H1 (cell line): ENCODE data around the gene C12orf76. TPM values are rescaled to one million over a fixed set of nuclear protein-coding genes. Genes with fewer than 3 reads are reported as not detected.

Source experiments
- ASH2L ChIP-seq: fragments of 200-600, 300-600 bp; sonication (generic); IDR thresholded peaks from one replicate; pipeline ENCODE4 v1.7.1; 2017; ENCODE audit warnings: low read length
- BACH1 ChIP-seq: IDR thresholded peaks from 2 replicates; pipeline ENCODE4 v1.6.1; 2012; ENCODE audit warnings: low read length, improper control_type of control experiment
- BCL11A ChIP-seq, 2 experiments: IDR thresholded peaks; one replicate each; pipeline ENCODE4 v1.6.1; 2011; ENCODE audit warnings: low read depth in 2 of 2, low read length in 2 of 2, mild to moderate bottlenecking in 2 of 2
- CBX5 ChIP-seq: fragments of 300-800, 300-1000 bp; sonication (generic); IDR thresholded peaks from 2 replicates; pipeline ENCODE4 v1.7.1; 2016; ENCODE audit warnings: antibody characterized with exemption, low read length, low read depth
- CEBPB ChIP-seq: IDR thresholded peaks from 2 replicates; pipeline ENCODE4 v1.6.1; 2012; ENCODE audit warnings: low read depth, low read length
- CHD2 ChIP-seq: IDR thresholded peaks from 2 replicates; pipeline ENCODE4 v1.6.1; 2012; ENCODE audit warnings: low read length, improper control_type of control experiment
- CREB1 ChIP-seq: IDR thresholded peaks from 2 replicates; pipeline ENCODE4 v1.6.1; 2012; ENCODE audit warnings: inconsistent platforms
- GABPA ChIP-seq: IDR thresholded peaks from 2 replicates; pipeline ENCODE4 v1.6.1; 2011; ENCODE audit warnings: mild to moderate bottlenecking, low read length, moderate library complexity, borderline replicate concordance; ENCODE audit not compliant: insufficient read depth
- KDM4A ChIP-seq: IDR thresholded peaks from one replicate; pipeline ENCODE4 v1.7.1; 2012; ENCODE audit warnings: low read depth, mild to moderate bottlenecking, moderate library complexity, low read length, inconsistent platforms; ENCODE audit not compliant: severe bottlenecking
- NANOG ChIP-seq: IDR thresholded peaks from 2 replicates; pipeline ENCODE4 v1.6.1; 2011; ENCODE audit warnings: low read length, low read depth, mild to moderate bottlenecking, inconsistent platforms; ENCODE audit not compliant: insufficient read depth, poor library complexity, severe bottlenecking
- POU5F1 ChIP-seq: IDR thresholded peaks from 2 replicates; pipeline ENCODE4 v1.6.1; 2011; ENCODE audit warnings: low read depth, mild to moderate bottlenecking, low read length, moderate library complexity
- RBBP5 ChIP-seq: IDR thresholded peaks from 2 replicates; pipeline ENCODE4 v1.7.1; 2012; ENCODE audit warnings: low read depth, mild to moderate bottlenecking, inconsistent platforms, low read length, moderate library complexity, borderline replicate concordance
- RFX5 ChIP-seq: IDR thresholded peaks from 2 replicates; pipeline ENCODE4 v1.6.1; 2011; ENCODE audit warnings: low read depth, low read length, improper control_type of control experiment, borderline replicate concordance
- RXRA ChIP-seq: IDR thresholded peaks from 2 replicates; pipeline ENCODE4 v1.6.1; 2011; ENCODE audit warnings: low read depth, mild to moderate bottlenecking, low read length, moderate library complexity; ENCODE audit not compliant: insufficient read depth
- SAP30 ChIP-seq: fragments of 300-600 bp; sonication (generic); IDR thresholded peaks from 2 replicates; pipeline ENCODE4 v1.7.1; 2012; ENCODE audit warnings: low read length, moderate library complexity, mild to moderate bottlenecking, inconsistent platforms; ENCODE audit not compliant: insufficient read depth, insufficient replicate concordance
- SIN3A ChIP-seq, 2 experiments: IDR thresholded peaks in 1 of 2; conservative IDR thresholded peaks in 1 of 2; 2 replicates each; pipeline ENCODE4 v1.6.1; 2011 to 2012; ENCODE audit warnings: low read length in 2 of 2, improper control_type of control experiment in 1 of 2, low read depth in 1 of 2, mild to moderate bottlenecking in 1 of 2
- SIRT6 ChIP-seq: IDR thresholded peaks from one replicate; pipeline ENCODE4 v1.7.1; 2012; ENCODE audit warnings: low read length, inconsistent platforms
- SIX5 ChIP-seq: IDR thresholded peaks from 2 replicates; pipeline ENCODE4 v1.6.1; 2011; ENCODE audit warnings: mild to moderate bottlenecking, low read depth, low read length
- SP1 ChIP-seq: IDR thresholded peaks from 2 replicates; pipeline ENCODE4 v1.6.1; 2011; ENCODE audit warnings: low read depth, low read length
- SP4 ChIP-seq: IDR thresholded peaks from 2 replicates; pipeline ENCODE4 v1.6.1; 2012; ENCODE audit warnings: low read length, inconsistent platforms
- SUZ12 ChIP-seq: fragments of 200-600 bp; sonication (generic); IDR thresholded peaks from 2 replicates; pipeline ENCODE4 v1.6.1; 2012; ENCODE audit warnings: mild to moderate bottlenecking, inconsistent platforms, low read length, moderate library complexity, mixed read lengths
- TAF1 ChIP-seq: IDR thresholded peaks from 2 replicates; pipeline ENCODE4 v1.6.1; 2011; ENCODE audit warnings: mild to moderate bottlenecking, low read depth, low read length
- ZNF274 ChIP-seq: IDR thresholded peaks from 2 replicates; pipeline ENCODE4 v1.7.0; 2012; ENCODE audit warnings: low read length, borderline replicate concordance; ENCODE audit errors: extremely low read depth
- polyA plus RNA-seq, 7 experiments: library from polyadenylated mRNA; depleted of rRNA in 3 of 7; stranded (reverse) in 5 of 7; unstranded in 2 of 7; fragments of >200 nt in 5 of 7; fragments of 200-250 nt in 2 of 7; gene quantifications; 1 replicate in 5 of 7; 2 replicates in 1 of 7; 4 replicates in 1 of 7; pipeline versions ENCODE4 v1.2.1 to v1.2.3, GENCODE V29; 2011 to 2013; ENCODE audit warnings: missing spikeins in 2 of 7, mixed read lengths in 2 of 7
- total RNA-seq: library from RNA; stranded (reverse); fragmentation: NEBNext Ultra II Directional; extraction: Animal tissue kit (Norgen Biotek cat#: 25700); gene quantifications from 2 replicates; pipeline ENCODE4 v1.2.1, GENCODE V29; 2021

C12orf76 gene
- total and polyA plus RNA-seq, 2 of the 8 experiments (the other 6 are each of a cell fraction or from before 2014, with no cell fraction given) = 14.4 to 18.6 TPM

DNA sequence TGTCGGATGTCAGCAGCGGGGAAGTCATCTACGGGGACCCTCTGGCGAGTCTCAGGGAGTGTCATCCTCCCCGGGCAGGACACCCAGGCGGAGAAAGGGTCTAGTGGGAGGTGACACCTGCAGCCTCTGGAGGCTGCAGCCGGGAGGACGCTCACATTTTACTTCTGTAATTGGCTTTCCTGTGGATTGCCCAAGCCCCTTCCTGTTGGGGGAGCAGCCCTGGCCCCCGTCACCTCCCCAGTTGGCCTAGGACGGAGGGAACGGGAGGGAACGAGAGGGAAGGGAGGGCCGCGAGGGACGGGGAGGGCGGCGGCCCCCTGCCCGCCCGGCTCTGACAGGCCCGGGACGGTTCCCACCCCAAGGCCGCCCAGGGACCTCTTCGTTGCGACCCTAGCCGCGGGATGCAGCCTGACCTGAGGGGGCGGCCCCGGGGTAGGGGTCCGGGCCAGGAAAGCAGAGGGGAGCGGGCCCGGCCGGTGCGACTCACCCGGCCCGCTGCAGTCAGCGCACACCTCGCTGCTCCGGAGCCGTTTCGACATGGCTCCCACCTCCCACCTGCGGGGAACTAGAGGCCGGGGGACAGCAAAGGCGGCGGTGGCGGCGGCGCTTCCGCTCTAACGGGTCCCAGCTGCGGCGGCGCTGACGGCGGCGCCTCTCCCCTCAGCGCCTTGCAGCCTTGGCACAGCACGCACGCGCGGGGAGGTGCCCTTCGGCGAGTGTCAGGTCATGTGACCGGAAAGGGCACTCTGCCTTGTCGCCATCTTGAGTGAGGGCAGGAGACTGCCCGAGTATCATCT, 52.4 kb downstream of the C12orf76 start, which contains the start of gene GIT2 (continued):
- no peak for TF ChIP-seq ZNF274
- TF ChIP-seq SIRT6 = no peak
- TF ChIP-seq CREB1 = no peak; the same call in 1 of the 2 replicates
- TF ChIP-seq RBBP5 = peak; percentile 72; the same call in 1 of the 2 replicates
- peak; percentile 77; the same call in 1 of the 2 replicates for TF ChIP-seq GABPA
- 0 out of 2 replicates have a peak, but pooled peaks have one; percentile 3 for TF ChIP-seq SP4
- TF ChIP-seq TAF1 = peak; percentile 59; the same call in 1 of the 2 replicates
- no peak for TF ChIP-seq CEBPB
- no peak for TF ChIP-seq NANOG
- TF ChIP-seq KDM4A = peak; percentile 95
- peak; percentile 91 for TF ChIP-seq ASH2L
- TF ChIP-seq RXRA = no peak
- no peak for TF ChIP-seq CBX5
- TF ChIP-seq RFX5 = no peak
- 0 out of 2 replicates have a peak, but pooled peaks have one; percentile 26 for TF ChIP-seq BACH1
- 0 out of 2 replicates have a peak, but pooled peaks have one; percentile 24 for TF ChIP-seq SIX5
- TF ChIP-seq SUZ12 = peak; percentile 10; the same call in 1 of the 2 replicates
- no peak for TF ChIP-seq CHD2
- no peak for TF ChIP-seq BCL11A (IDR thresholded peaks at IDR 0.05; ENCODE audit: low read depth in 2 of 2, low read length in 2 of 2)
- TF ChIP-seq SP1 = no peak
- peak; percentile 3 to 85; a peak in 2 of 4 replicates for TF ChIP-seq SIN3A (conservative IDR thresholded peaks at IDR 0.05 in 1 of 2, IDR thresholded peaks at IDR 0.05 in 1 of 2; ENCODE audit: low read depth in 1 of 2, low read length in 2 of 2)
- no peak for TF ChIP-seq POU5F1
- peak; percentile 50 for TF ChIP-seq SAP30
